Stimulated activated CD8-positive, alpha-beta memory T cell treated with anti-CD3 and anti-CD28 coated beads, Interleukin-12 subunit alpha, Interleukin-12 subunit beta, amount 100 ng/mL, for 24 hours (primary cell): ENCODE measurements around the gene NUFIP1.
"Not testable (repeated sequence)": the region's sequence is repeated elsewhere in the genome, so short reads cannot be mapped to it uniquely, and the experiment has no call there.

Experiments
- DNase-seq: peaks from one replicate; pipeline ENCODE4 v3.0.0-alpha.2; 2020; ENCODE audit errors: extremely low read depth

The NUFIP1 gene

GRCh38 chr13:44969551-44970484, 19.5 kb downstream of the NUFIP1 start:
- no peak for DNase-seq

GRCh38 chr13:44968434-44968815, 20.8 kb downstream of the NUFIP1 start:
- no peak for DNase-seq

- no peak for DNase-seq
These were observed 21.4 kb downstream of the NUFIP1 start for GRCh38 chr13:44967704-44968433.

GRCh38 chr13:44961997-44962396, 27.3 kb downstream of the NUFIP1 start:
- DNase-seq: no peak

DNA sequence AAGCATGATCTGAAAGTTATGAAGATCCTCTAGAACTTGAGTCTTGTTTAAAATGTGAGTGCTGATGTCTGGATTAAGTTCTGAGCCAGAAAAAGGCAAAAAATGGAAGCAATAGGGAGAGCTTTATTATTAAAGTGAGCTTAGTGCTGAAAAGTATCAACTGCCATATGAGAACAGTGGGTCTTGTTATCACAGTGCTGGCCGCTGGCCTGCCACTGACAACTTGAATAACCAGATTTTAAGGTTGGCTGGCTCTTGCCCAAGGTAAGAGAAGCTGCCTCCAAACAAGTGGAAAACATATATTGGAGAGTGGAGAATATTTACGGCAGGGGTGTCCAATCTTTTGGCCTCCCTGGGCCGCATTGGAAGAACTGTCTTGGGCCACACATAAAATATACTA, 33.9 kb downstream of the NUFIP1 start:
- DNase-seq: no peak

- no peak for DNase-seq
These were observed 35.0 kb downstream of the NUFIP1 start for GRCh38 chr13:44954224-44954623.

- no peak for DNase-seq
These were observed 36.6 kb downstream of the NUFIP1 start for GRCh38 chr13:44952671-44953070.

DNA sequence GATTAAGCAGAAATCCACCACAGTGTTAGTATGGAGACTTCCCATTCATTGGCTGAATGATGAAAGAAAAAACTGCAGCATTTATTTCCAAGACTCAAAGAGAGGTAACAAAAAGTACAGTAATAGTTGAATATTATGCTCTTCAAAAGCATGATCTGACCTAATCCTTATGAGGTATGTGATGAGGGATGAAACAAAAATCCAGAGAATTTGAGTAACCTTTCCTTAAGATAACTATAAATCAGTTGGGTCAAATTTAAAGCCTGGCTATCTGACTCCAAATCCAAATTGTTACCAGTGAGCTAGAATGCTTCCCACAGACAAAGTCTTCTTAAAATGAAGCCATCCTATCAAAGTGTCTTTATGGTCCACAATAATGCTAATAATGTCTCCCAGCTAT, 38.1 kb downstream of the NUFIP1 start:
- DNase-seq: no peak

DNA sequence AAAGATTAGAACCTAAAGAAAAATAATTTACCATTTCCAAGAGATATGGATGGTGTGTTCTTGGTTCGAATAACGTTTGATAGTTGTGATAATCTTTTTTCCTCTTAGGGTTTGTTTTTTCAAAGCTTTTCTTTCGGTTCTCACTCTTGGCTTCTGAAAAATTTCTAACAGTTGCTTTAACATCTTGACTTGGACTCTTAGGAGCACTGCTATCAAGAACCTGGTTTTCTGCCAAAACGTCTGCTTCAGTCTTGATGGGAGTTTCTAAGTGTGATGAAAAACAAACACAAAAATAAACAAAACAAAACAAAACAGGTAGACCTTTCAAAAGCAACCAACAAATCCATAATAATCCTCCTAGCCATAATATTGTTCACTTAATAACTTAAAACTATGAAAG, 45.9 kb downstream of the NUFIP1 start:
- DNase-seq: not testable (repeated sequence)

- DNase-seq: no peak
These were observed 50.4 kb downstream of the NUFIP1 start for GRCh38 chr13:44938854-44939253.

DNA sequence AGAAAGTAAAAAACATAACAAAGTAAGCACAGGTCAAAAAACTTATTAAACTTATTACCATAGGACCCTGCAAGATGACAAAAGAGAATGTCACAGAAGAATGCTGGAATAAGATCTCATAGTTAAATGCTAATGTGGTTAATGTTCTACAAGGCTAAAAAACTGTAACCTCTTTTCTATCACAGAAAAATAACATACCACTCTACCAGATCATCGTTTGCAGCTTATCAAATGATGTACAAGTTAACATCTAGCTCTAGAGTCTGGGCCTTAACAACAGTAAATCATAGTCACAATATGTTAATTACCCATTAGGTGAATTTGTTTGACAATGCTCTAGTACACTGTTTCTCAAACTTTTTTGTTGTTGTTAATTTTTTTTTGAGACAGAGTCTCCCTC, 53.0 kb downstream of the NUFIP1 start:
- no peak for DNase-seq

DNA sequence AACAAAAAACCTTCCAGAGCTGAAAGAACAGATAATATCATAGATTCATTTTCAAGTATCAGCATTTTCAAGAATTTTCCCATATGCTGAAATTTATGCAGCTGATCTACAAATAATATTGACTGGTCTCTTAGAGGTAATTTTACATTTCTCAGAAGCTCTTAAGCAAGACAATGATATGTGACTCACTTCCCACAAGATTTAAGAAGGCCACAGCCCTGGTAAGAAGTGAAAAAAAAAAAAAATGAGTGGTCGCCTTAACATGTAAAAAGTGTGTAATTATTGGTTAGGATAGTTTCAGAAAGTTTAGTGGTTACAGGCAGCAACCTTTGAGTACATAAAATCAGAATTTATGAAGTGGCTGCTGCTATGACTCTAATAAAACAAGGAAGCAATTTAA, 54.5 kb downstream of the NUFIP1 start:
- DNase-seq: no peak

- DNase-seq: no peak
These were observed 56.4 kb downstream of the NUFIP1 start for GRCh38 chr13:44932850-44933251.

DNA sequence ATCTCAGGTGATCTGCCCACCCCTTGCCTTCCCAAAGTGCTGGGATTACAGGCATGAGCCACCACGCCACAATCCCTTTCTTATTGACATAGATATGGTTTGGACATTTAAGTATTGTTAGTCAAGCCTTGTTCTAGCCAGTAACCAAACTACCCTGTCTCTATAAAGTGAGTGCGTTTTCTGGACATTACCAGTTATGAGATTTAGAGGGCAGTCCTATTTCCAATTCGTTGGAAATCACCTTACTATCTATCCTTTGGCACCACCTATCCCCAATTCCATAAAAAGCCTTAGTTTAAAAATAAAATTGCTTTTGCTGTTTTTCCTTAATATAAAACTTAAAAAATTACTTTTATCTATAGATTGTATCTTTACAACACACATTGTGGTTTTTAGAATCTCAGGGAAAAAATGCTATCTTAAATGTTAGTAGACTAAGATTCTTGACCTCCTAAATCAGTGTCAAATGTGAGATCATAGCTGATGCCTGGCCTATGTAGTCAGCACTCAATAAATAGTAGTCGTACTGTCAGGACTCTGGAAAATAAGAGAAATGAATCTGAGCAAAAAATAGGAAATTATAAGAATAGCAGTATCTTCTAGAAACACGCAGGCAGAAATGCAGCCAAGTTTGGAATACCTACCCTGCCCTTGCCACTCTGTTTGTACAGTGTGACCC, 57.0 kb downstream of the NUFIP1 start:
- no peak for DNase-seq

DNA sequence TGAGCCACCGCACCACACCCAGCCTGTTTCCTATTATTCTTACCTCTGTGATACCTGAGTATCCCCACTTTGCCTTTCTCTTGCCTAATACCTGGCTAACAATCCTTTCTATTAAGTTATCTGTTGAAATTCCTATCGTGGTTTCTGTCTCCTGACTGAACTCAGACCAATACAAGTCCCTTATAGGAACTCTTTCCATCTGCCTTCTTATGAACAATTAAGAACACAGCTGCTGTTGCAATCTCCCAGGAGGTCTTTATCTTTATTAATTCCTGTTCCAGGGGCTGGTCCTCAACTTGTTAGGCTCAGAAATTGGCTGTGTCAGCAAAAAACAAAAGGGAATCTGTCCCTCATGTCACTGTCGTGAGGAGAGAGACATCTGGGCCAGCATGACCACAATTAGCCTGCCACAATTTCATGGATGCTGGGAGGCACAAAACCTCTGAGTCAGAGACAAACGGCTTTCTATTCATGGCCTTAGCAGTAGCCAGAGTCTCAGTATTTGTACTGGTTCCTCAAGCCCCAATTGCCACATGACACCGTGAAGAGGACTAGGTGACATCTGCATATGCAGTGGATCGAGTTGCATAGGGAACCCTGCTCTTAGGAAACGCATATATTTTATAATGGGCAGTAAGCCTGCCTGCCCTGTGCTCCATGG, 58.2 kb downstream of the NUFIP1 start:
- no peak for DNase-seq

GRCh38 chr13:44930280-44930679, 59.0 kb downstream of the NUFIP1 start:
- no peak for DNase-seq

DNA sequence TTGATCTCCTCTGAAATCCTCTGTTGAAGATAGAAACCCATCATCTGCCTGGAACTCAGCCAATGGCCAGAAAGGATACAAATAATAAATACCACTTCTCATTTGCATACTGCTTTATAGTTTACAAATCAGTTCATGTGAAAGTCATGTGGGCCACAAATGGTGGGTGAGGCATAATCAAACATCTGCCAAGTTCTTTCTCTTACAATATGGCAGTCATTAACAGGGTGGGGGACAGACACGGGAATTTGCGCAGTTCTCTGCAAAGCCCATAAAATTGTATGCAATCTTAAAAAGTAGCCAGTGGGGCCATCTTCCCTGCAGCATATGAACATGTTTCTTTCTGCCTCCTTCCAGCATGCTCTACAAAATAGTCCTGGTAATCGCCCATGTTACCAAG, 59.6 kb downstream of the NUFIP1 start:
- DNase-seq: no peak

DNA sequence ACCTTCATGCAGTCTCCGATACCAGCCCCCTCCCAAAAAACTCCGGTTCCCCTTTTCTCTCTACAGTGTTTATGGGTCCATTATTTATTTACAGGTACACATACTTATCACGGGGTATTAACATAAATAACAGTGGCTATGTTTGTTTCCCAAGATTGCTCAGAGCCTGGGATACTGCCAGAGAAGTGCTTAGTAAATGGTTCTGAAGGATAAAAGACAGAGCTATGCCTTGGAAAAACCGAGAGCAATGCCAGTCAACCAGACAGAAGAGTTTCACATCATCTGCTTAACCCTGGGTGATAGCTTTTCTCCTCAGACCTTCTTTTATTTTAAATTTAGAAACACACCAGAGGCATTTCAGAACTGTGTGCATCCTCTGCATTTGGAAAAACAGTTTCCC, 61.3 kb downstream of the NUFIP1 start:
- DNase-seq: no peak

DNA sequence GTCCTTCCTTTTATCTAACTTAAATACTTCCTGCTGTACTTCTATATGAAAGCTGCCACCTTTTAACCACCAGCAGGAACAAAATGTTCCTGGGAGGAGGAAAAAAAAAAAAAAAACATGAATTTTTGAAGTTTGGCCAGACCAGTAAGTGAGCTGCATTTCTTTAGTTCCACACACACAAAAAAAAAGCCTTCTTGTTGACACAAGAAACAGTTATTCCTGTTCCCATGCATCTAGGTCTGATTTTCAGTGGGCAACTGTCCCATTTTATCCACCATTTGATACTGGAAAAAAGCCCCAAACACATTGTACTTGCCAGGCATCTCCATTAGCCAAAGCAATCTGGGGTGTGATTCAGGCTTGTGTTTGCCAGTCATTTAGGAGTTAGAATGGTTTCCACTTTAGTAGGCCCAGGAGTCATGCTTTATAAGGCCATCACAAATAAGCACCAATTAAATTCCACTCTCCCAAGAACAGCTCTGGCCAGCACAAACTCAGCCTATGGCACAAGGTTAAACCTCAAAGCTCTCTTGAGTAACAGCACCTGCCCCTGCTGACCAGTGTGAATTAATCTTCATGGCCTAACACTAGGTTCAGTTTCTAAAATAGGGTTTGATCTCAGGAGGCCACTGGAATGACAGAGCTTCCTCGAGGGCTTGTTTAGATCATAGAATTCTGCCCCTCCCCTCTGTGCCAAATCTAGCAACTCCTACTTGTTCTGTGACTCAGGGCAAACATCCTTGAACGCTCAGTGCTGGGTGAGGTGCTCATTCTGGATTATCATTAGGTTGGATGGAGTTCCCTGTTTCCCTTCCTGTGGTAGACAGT, 67.1 kb downstream of the NUFIP1 start:
- no peak for DNase-seq

DNA sequence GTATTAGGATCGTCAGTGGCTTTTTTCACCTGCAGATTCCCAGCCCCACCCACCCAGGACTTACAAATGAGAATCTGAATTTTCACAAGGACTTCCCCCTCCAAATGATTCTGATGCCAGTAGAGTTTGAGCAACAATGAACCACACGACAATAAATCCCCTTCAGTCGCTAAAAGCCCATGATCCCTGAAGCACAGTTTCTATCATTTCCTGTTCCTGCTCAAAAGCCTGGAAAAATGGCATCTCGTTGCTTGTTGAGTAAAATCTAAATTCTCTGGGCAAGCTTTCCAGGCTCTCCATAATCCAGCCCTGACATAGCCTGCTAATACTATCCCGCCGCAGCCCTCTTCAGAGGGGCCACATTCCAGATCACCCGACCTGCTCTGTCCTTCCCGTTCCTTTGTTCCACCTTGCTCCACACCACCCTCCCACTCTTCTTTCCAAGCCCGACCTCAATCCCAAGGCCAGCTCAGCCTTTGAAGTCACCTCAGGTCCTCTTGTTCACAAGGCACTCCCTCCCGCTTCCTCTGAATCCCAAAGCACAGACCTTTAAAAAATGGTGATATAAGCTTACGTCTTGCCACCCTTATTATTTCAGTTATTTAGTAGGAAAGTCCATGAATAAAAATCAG, 67.9 kb downstream of the NUFIP1 start:
- DNase-seq: no peak

DNA sequence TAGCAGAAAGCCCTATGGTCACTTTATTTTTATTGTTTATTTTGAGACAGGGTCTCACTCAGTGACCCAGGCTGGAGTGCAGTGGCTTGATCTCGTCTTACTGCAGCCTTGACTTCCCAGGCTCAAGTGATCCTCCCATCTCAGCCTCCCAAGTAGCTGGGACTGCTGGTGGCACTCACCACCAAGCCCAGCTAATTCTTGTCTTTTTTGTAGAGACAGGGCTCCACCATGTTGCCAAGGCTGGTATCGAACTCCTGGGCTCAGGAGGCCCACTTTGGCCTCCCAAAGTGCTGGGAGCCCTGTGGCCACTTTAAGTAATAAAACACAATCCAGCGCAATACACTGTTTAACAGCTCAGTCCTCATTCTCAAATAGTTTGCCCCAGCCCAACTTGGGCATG, 69.3 kb downstream of the NUFIP1 start:
- no peak for DNase-seq
